Mammary epithelial cell (primary cell): ENCODE data around the gene MYH10.

Experiments used
- CTCF ChIP-seq, 2 donors: IDR thresholded peaks in 1 of 2; conservative IDR thresholded peaks in 1 of 2; 2 replicates each; pipeline ENCODE4 v1.5.1; 2011 to 2012; ENCODE audit warnings: inconsistent platforms in 2 of 2, low read length in 2 of 2, mild to moderate bottlenecking in 2 of 2, control low read depth in 1 of 2, low read depth in 1 of 2; ENCODE audit not compliant: insufficient read depth in 1 of 2; ENCODE audit errors: extremely low read depth in 1 of 2
- EZH2 ChIP-seq: IDR thresholded peaks from 2 replicates; pipeline ENCODE4 v1.6.1; 2012; ENCODE audit warnings: low read length, inconsistent platforms, borderline replicate concordance

GRCh38 chr17:8628172-8628571 is 2.4 kb downstream of the MYH10 start:
- no peak for TF ChIP-seq CTCF (conservative IDR thresholded peaks at IDR 0.05 in 1 of 2, IDR thresholded peaks at IDR 0.05 in 1 of 2; ENCODE audit: extremely low read depth in 1 of 2, insufficient read depth in 1 of 2, low read depth in 1 of 2, low read length in 2 of 2)
- no peak for TF ChIP-seq EZH2
